DND-41 (cell line): Measurements from ENCODE around the gene APEH.

Source experiments
- EZH2 ChIP-seq: IDR thresholded peaks from 3 replicates; pipeline ENCODE4 v1.6.1; 2012; ENCODE audit warnings: borderline replicate concordance, low read depth, mild to moderate bottlenecking, moderate library complexity, low read length, inconsistent platforms; ENCODE audit not compliant: severe bottlenecking
- TF ChIP-seq, protein P1 (sequence below): IDR thresholded peaks from 2 replicates; pipeline ENCODE4 v1.5.1; 2012; ENCODE audit warnings: borderline replicate concordance, low read length, moderate library complexity, mild to moderate bottlenecking; ENCODE audit not compliant: poor library complexity, severe bottlenecking; ENCODE audit errors: extremely low read depth

DNA sequence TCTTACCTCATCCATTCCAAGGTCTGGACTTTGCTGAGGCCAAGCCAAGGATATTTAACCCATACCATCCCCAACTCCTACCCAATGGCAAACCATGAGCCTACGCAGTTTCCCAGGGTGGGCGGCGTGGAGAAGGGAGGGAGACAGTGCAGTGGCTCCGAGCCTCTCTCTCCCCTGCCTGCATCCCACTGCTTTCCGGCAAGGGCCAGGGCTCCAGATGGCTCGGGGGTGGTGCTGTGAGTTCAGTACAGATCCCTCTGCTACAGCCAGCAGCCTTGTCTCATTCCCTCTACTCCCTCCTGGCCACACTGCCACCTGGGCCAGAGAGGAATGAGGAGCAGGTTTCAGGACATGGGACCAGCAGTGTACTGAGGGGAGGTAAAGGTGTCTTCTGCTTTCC lies 44.3 kb upstream of the APEH start:
- TF ChIP-seq, protein P1, sequence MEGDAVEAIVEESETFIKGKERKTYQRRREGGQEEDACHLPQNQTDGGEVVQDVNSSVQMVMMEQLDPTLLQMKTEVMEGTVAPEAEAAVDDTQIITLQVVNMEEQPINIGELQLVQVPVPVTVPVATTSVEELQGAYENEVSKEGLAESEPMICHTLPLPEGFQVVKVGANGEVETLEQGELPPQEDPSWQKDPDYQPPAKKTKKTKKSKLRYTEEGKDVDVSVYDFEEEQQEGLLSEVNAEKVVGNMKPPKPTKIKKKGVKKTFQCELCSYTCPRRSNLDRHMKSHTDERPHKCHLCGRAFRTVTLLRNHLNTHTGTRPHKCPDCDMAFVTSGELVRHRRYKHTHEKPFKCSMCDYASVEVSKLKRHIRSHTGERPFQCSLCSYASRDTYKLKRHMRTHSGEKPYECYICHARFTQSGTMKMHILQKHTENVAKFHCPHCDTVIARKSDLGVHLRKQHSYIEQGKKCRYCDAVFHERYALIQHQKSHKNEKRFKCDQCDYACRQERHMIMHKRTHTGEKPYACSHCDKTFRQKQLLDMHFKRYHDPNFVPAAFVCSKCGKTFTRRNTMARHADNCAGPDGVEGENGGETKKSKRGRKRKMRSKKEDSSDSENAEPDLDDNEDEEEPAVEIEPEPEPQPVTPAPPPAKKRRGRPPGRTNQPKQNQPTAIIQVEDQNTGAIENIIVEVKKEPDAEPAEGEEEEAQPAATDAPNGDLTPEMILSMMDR = no peak
- no peak for TF ChIP-seq EZH2
